Activated CD8-positive, alpha-beta T cell treated with anti-CD3 and anti-CD28 coated beads, Interleukin-2, amount 10 ng/mL, durations not matched to agents 7 days and 5 days (primary cell): ENCODE measurements around the gene GLRA3. TPM values are rescaled to one million over a fixed set of nuclear protein-coding genes. Genes with fewer than 3 reads are reported as not detected.

ENCODE experiments used
- ATAC-seq: fragments of 150-1000 bp; cut with Tn5 transposase; one replicate; pipeline ENCODE4 v1.10.0; 2021; ENCODE audit warnings: moderate library complexity
- CTCF ChIA-PET: fragments of 350-600 bp; sonication (Branson Sonifier 250); formaldehyde crosslinking; loops from one replicate; lab custom pipeline; 2021; ENCODE audit warnings: antibody characterized with exemption; lab: Charles Lee
- POLR2A ChIA-PET: fragments of 350-600 bp; sonication (Branson Sonifier 250); formaldehyde crosslinking; loops from one replicate; lab custom pipeline; 2021; ENCODE audit warnings: antibody characterized with exemption; lab: Charles Lee
- DNase-seq: peaks from one replicate; pipeline ENCODE4 v3.0.0-alpha.2; 2020
- H3K27ac Mint-ChIP-seq: one replicate; pipeline ENCODE4 v1.8.0; 2021; ENCODE audit warnings: mild to moderate bottlenecking, mixed read lengths
- H3K27me3 Mint-ChIP-seq: one replicate; pipeline ENCODE4 v1.8.0; 2021; ENCODE audit warnings: low read depth, mixed read lengths
- H3K36me3 Mint-ChIP-seq: one replicate; pipeline ENCODE4 v1.8.0; 2021; ENCODE audit warnings: low read depth, mixed read lengths
- H3K4me1 Mint-ChIP-seq: one replicate; pipeline ENCODE4 v1.8.0; 2021; ENCODE audit warnings: low read depth, mixed read lengths
- H3K4me3 Mint-ChIP-seq: one replicate; pipeline ENCODE4 v1.8.0; 2021; ENCODE audit warnings: mild to moderate bottlenecking, mixed read lengths
- H3K9me3 Mint-ChIP-seq: one replicate; pipeline ENCODE4 v1.8.0; 2022; ENCODE audit warnings: mixed read lengths; ENCODE audit not compliant: insufficient read depth
- total RNA-seq, 2 experiments: library from RNA; stranded (reverse); gene quantifications; one replicate each; pipeline ENCODE4 v1.2.3, GENCODE V29; 2021

Gene GLRA3
- total RNA-seq, 2 experiments from 2014 or later = not detected

DNA sequence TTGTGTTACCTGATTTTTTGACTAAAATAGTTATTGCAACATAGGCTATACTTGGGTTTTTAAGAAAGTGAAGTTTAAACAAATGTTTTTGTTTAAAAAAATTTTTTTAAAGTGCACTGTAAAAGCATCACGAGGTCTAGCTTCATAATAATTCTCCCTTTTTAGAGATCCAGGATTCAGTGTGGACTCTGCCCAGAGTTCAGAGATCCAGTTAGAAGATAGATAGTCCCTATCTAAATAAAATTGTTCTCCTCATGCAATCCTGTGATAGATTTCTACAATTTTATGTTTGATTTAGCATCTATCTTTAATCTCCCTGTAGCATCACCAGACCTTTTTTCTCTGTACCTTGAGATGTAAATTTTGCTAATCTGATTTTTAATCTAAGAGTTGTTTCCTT is 221.3 kb downstream of the GLRA3 start:
- ATAC-seq (no peak), DNase-seq (no peak)
- H3K27me3 Mint-ChIP-seq = no peaks in the 10 kb centered on the region
- H3K4me3 Mint-ChIP-seq = no peak overlapping the region
- H3K36me3 Mint-ChIP-seq = no peaks in the 10 kb centered on the region
- CTCF ChIA-PET = interaction anchor here (1.3 kb wide), 1 partner anchor 85 kb away, joined by 3 read pairs; the partner anchor contains the start of gene HPGD
- H3K9me3 Mint-ChIP-seq = no peaks in the 10 kb centered on the region
- no peak overlapping the region for H3K27ac Mint-ChIP-seq
- H3K4me1 Mint-ChIP-seq = no peaks in the 10 kb centered on the region
- POLR2A ChIA-PET = no interaction called here

DNA sequence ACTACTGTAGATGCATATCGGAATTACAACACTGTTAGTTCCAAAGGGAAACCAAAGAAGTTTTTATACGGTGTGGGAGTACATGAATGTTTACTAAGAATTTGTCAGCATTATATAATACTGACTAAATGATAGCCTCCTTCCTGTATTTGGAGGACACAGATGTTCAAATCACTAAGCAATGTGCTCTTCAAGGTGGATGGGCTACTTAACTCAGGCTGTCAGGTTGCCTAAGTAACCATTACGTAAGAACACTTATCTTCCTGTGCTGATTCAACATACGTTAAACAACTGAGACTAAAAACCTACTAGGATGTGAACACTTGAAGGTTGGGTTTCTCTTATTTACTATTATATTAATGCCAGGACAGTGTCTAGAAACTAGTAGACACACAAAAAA is 224.8 kb downstream of the GLRA3 start:
- no peak for DNase-seq
- ChIA-PET CTCF (no interaction called here), POLR2A (no interaction called here)
- Mint-ChIP-seq H3K27ac (no peak overlapping the region), H3K27me3 (no peaks in the 10 kb centered on the region), H3K4me3 (no peak overlapping the region), H3K36me3 (no peaks in the 10 kb centered on the region), H3K9me3 (no peaks in the 10 kb centered on the region), H3K4me1 (no peaks in the 10 kb centered on the region)
- no peak for ATAC-seq

DNA sequence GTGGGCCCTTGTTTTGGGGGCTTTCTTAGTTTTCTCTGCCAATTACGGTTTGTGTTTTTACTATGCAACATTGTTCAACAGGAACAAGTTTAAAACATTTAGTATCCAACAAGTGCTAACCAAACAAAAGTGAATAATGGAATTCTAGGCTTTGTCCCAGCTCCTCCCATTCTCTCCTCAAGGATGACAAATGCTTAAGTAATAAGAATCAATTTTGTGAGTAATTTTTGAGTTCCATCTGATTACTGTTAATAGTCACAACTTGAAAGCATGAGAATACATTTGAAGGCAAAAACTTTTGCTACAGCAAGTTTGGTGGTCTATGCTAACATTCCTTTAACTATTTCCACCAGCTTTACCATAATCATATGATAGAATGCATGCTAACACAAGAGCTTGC is 228.7 kb downstream of the GLRA3 start:
- Mint-ChIP-seq H3K27ac (no peak overlapping the region), H3K9me3 (no peaks in the 10 kb centered on the region), H3K27me3 (no peaks in the 10 kb centered on the region), H3K36me3 (no peaks in the 10 kb centered on the region), H3K4me1 (no peaks in the 10 kb centered on the region), H3K4me3 (no peak overlapping the region)
- CTCF ChIA-PET = no interaction called here
- DNase-seq (no peak), ATAC-seq (no peak)
- POLR2A ChIA-PET = no interaction called here

DNA sequence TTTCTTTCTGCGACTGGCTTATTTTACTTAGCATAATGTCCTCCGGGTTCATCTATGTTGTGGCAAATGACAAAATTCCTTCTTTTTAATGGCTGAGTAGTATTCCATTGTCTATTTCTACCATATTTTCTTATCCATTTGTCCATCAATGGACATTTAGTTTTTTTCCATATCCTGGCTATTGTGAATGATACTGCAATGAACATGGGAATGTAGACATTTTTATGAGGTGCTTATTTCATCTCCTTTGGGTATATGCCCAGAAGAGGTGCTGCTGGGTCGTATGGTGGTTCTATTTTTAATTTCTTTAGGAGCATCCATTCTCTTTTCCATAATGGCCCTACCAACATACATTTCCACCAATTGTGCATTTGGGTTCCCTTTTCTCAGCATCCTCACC is 230.2 kb downstream of the GLRA3 start:
- no peaks in the 10 kb centered on the region for H3K4me1 Mint-ChIP-seq
- no peak overlapping the region for H3K4me3 Mint-ChIP-seq
- H3K9me3 Mint-ChIP-seq = no peaks in the 10 kb centered on the region
- ChIA-PET POLR2A (no interaction called here), CTCF (no interaction called here)
- H3K27ac Mint-ChIP-seq = no peak overlapping the region
- no peaks in the 10 kb centered on the region for H3K27me3 Mint-ChIP-seq
- no peak for DNase-seq
- ATAC-seq = no peak
- H3K36me3 Mint-ChIP-seq = no peaks in the 10 kb centered on the region

DNA sequence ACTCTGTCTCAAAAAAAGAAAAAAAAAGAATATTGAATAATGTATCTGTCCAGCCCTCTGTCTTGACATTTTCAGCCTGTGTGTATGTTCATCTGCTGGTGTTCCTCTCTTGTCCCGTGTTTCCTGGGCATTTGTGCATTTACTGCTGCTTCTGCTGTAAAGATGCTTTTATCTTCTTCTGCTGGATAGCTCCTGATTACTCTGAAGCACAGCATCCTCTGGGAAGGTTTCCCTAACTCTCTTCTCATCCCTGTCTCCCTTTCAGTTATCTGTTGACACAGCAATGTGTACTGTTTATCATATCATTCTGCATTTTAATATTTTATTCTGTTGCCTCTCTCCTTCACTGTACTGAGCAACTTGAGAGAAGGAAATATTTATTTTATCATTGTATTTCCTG is 232.5 kb downstream of the GLRA3 start:
- POLR2A ChIA-PET = no interaction called here
- H3K4me3 Mint-ChIP-seq = no peak overlapping the region
- DNase-seq (no peak), ATAC-seq (no peak)
- peaks cover 11% of the 10 kb centered on the region for H3K4me1 Mint-ChIP-seq
- peaks cover 2% of the 10 kb centered on the region for H3K36me3 Mint-ChIP-seq
- H3K9me3 Mint-ChIP-seq = peaks cover 3% of the 10 kb centered on the region
- H3K27me3 Mint-ChIP-seq = no peaks in the 10 kb centered on the region
- H3K27ac Mint-ChIP-seq = no peak overlapping the region
- CTCF ChIA-PET = no interaction called here

DNA sequence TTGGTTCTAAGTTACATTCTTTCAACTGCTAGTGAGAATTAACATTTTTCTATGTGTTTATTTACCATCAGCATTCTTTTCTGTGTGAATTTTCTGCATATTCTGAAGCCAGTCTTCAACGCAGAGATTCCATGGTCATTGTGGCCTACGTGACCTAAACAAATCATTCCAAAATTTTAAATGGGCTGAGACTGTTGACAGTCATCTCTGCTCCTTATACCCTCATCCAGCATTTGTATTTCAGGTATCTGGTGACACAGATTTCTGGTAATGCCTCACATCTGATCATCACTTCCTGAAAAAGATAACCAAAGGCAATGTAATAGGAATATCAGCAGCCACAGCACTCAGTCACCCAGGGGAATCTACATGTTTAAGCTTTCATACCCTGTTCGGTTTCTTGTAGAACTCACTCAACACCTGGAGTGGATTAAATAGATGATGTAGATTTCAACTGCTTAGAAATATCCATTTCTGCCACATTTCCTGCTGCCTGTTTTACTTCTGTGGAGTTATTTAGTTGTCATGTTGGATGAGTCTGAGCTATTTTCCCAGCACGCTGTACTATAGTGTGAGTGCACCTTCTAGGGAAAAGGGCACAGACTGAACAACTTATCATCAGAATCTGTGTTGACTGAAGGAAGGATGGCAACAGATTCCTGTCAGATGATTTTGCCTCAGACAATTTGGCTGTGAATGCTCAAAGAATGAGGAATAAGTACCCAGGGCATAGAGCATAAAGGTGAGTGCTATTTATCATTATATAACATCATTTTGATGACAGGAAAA is 233.7 kb downstream of the GLRA3 start:
- CTCF ChIA-PET = no interaction called here
- peaks cover 18% of the 10 kb centered on the region for H3K4me1 Mint-ChIP-seq
- H3K27me3 Mint-ChIP-seq = no peaks in the 10 kb centered on the region
- POLR2A ChIA-PET = no interaction called here
- DNase-seq (no peak), ATAC-seq (no peak)
- H3K36me3 Mint-ChIP-seq = peaks cover 2% of the 10 kb centered on the region
- H3K27ac Mint-ChIP-seq = no peak overlapping the region
- no peak overlapping the region for H3K4me3 Mint-ChIP-seq
- H3K9me3 Mint-ChIP-seq = peaks cover 3% of the 10 kb centered on the region

DNA sequence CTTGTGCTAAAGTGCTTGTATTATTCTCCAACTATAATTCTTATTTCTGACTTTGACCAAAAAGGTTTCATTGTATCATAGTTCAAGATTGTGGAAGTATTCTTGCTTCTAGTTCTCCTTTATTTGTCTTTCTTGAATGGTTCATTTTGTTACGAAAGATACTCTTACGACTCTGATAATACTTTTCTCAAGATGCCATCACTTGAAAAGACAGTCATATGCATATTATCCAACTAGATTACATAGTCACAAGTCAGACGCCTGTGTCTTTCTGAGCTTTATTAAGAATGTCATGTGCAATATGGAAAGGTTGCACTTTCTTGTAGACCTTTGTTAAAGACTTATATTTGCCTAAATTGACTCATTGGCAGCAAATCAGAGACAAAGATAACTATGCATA is 235.3 kb downstream of the GLRA3 start:
- H3K4me3 Mint-ChIP-seq = no peak overlapping the region
- H3K27ac Mint-ChIP-seq = no peak overlapping the region
- H3K36me3 Mint-ChIP-seq = peaks cover 2% of the 10 kb centered on the region
- peaks cover 3% of the 10 kb centered on the region for H3K9me3 Mint-ChIP-seq
- ChIA-PET POLR2A (no interaction called here), CTCF (no interaction called here)
- H3K4me1 Mint-ChIP-seq = peaks cover 18% of the 10 kb centered on the region
- DNase-seq (no peak), ATAC-seq (no peak)
- H3K27me3 Mint-ChIP-seq = no peaks in the 10 kb centered on the region

DNA sequence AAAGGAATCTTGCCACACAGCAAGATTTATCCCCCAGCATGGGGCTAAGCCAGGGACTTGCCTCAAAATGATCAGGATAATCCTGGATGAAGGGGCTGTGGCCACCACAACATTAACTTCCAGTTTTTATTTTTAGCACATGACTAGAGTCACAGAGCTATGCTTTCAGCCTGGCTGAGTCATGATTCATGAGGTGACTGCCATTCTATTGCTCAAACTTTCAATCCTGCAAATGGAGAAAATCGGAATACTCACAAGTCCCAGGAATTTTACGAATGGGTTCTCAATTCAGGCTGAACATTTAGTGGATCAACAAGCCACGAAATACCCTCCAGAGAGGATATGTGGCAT is 236.1 kb downstream of the GLRA3 start:
- ATAC-seq = no peak
- ChIA-PET CTCF (no interaction called here), POLR2A (no interaction called here)
- Mint-ChIP-seq H3K4me3 (no peak overlapping the region), H3K4me1 (peaks cover 18% of the 10 kb centered on the region), H3K36me3 (peaks cover 2% of the 10 kb centered on the region), H3K27ac (no peak overlapping the region), H3K9me3 (peaks cover 3% of the 10 kb centered on the region), H3K27me3 (no peaks in the 10 kb centered on the region)
- DNase-seq = no peak

DNA sequence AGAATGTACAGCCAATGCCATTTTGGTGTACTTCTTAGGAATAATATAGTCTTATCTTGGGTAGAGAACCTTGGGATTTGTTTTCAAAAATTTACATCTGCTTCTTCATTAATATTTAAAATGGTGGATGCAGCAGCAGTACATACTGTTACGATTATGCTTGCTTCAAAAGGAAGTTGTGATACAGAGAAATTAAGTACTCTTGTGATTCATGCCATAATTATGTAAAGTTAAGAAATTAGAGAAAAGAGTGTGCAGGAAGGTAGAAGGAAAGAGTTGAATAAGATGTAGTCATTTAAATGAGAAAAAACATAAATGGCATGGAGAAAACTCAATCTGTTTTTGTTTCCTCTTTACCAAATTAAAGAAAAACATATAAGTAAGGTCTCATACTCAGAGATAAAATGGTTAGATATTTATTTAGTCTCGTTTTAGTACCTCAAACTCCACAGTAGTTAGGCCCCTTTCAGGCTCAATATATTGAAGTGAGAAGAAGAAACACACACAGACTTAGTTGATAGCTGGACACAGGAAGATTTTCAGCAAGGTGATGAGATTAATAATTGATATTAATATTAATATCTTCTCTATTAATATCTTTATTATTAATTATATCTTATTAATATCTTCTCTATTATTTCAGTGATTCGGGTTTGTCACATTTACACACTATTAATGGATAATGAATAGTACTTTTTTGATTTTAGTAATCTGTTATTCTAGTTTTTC is 236.6 kb downstream of the GLRA3 start:
- Mint-ChIP-seq H3K4me3 (no peak overlapping the region), H3K36me3 (peaks cover 2% of the 10 kb centered on the region), H3K27ac (no peak overlapping the region), H3K27me3 (peaks cover 2% of the 10 kb centered on the region), H3K4me1 (peaks cover 18% of the 10 kb centered on the region), H3K9me3 (peaks cover 3% of the 10 kb centered on the region)
- ChIA-PET CTCF (no interaction called here), POLR2A (no interaction called here)
- ATAC-seq (no peak), DNase-seq (no peak)

DNA sequence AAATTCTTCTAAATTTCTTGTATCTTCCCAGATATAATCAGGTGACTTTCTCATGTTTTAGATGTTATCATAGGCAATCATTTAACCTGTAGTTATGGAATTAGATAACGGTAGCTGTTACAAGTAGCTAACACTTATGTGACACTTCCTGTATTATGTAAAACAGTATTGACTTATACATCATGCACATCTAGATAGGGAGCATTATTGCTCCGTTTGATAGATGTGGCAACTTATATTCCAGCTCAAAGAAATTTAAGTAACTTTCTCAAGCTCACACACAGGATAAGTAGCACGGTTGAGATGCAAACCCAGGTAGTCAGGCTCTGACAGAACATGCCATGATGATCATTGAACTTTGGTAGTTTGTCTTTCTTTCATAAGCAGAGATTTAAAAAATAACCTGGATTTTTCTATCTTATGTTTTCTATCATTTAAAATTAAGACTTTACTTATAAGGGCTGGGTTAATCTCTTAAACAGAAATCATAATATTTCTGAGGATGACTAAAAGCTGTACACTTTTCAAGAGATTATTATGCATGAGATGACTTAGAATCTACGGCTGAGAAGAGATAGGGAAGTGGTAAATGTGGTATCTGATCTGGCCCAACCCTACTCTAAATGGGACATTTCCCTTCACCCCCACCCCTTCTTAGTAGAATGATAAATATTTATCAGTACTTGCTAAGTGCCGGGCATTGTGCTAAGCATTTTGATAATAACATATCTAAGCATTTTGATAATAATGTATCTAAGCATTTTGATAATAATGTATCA is 237.6 kb downstream of the GLRA3 start:
- Mint-ChIP-seq H3K4me1 (peaks cover 18% of the 10 kb centered on the region), H3K27me3 (peaks cover 2% of the 10 kb centered on the region), H3K27ac (peak overlapping the region; percentile 79), H3K4me3 (peak overlapping the region; percentile 36), H3K36me3 (peaks cover 2% of the 10 kb centered on the region), H3K9me3 (peaks cover 3% of the 10 kb centered on the region)
- DNase-seq (peak; percentile 26), ATAC-seq (peak; percentile 88)
- CTCF ChIA-PET = interaction anchor here (1.1 kb wide), 1 partner anchor 11 kb away, joined by 3 read pairs; no protein-coding TSS in a partner anchor
- POLR2A ChIA-PET = interaction anchor here (1.5 kb wide), 1 partner anchor 69 kb away, joined by 4 read pairs; the partner anchor contains the start of gene HPGD

DNA sequence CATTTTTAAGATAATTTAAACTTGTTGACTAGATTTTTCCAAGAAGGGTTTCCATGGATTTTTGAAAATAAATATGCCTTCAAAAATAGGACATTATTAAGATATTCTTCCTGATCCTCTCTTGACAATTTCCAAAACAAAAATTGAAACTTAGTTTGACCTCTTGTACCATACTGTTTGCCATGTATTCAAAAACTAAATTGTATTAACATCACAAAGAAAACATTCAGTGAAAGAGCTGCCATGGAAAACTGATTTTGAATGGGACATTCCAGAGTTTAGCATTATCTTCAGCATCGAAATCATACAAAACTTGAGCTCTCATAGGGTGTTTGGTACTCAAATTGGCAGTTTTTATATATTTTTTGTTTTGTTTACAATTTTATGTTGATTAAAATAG is 238.7 kb downstream of the GLRA3 start:
- CTCF ChIA-PET = interaction anchor here (1.1 kb wide), 1 partner anchor 12 kb away, joined by 3 read pairs; no protein-coding TSS in a partner anchor

More for the DNA sequence above, 238.7 kb downstream of the GLRA3 start:
- H3K4me1 Mint-ChIP-seq = peaks cover 18% of the 10 kb centered on the region
- DNase-seq (no peak), ATAC-seq (no peak)
- H3K36me3 Mint-ChIP-seq = peaks cover 2% of the 10 kb centered on the region
- no peak overlapping the region for H3K27ac Mint-ChIP-seq
- peaks cover 2% of the 10 kb centered on the region for H3K27me3 Mint-ChIP-seq
- POLR2A ChIA-PET = interaction anchor here (1.5 kb wide), 1 partner anchor 68 kb away, joined by 4 read pairs; the partner anchor contains the start of gene HPGD
- peaks cover 3% of the 10 kb centered on the region for H3K9me3 Mint-ChIP-seq
- no peak overlapping the region for H3K4me3 Mint-ChIP-seq
